ENCODE measurements around the gene APOBEC3A.

The APOBEC3A gene

DNA sequence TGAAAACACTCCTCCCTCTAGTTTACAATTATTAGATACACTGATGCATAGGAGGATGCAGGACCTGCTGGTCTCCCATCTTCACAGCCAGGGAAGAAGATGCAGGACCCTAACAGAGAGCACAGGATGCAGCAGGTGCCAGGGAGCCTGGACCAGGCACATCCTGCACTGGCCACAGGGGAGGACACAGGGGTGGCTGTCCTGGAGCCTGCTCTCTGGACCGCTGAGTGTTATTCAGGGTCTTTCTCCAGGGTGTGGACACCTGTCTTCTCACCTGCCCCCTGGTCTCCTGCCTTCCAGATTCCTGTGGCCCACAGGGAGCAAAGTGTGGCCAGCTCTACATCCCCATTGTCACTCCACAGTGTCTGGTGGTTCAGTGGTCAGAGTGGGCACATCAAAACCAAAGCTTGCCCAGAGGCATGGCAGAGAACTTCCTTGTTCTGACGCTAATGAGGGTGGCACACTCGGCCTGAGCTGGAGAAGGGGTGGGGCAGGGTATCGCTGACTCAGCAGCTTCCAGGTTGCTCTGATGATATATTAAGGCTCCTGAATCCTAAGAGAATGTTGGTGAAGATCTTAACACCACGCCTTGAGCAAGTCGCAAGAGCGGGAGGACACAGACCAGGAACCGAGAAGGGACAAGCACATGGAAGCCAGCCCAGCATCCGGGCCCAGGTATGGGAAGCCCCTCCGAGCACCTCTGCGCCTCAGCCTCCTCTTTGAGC lies at the start of gene APOBEC3A:
Gene APOBEC3A (plus strand): TSS at position 564 of the 725 bp plus-strand sequence. CDS start 83 bp downstream, at position 647.
- peak; percentile 85 for DNase-seq

DNA sequence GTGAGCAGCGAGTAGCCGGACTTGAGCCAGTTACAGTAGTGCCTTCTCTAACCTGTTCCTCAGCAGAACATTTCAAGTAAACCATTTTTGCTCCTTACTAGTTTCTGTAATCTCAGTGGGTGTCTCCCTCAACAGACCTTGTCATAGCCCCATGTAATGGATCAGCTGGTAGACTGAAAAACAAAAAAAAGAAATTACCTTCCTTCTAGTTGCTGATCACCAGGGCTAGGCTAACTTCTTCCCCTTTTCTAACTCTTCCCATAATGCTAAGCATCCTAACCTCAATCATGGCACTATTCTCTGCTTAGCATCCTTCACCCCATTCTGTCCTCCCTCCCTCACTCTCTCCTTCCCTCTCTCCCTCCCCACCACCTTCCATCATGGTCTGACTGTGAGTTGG lies 49.6 kb upstream of the APOBEC3A start:
- DNase-seq: no peak

DNA sequence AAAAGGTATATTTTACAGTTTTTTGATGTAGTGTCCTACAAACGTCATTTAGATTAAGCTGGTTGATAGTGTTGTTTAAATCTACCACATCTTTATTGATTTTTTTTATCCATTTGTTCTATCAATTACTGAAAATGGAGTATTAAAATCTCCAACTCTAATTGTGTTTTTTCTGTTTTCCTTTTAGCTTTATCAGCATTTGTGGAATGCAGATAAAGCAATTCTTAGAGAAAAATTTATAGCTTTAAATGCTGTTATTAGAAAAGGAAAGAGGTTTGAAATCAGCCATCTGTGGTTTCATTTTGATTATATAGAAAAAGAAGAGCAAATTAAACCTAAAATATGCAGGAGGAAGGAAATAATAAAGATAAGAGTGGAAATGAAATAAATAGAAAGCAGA lies 46.0 kb upstream of the APOBEC3A start:
- no peak for DNase-seq

DNA sequence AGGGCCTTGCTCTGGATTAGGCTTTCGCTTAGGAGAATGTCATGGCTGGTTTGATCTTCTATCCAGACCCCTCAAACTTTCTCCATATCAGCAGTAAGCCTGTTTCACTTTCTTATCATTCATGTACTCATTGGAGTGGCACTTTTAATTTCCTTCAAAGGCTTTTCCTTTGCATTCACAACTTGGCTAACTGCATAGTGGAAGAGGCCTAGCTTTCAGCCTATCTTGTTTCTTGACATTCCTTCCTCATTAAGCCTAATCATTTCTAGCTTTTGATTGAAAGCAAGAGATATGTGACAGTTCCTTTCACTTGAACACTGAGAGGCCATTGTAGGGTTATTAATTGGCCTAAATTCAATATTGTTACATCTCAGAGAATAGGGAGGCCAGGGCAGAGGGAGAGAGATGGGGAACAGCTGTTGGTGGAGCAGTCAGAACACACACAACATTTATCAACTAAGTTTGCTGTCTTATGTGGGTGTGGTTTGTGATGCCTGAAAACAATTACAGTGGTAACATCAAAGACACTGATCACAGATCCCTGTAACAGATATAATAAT lies 37.7 kb upstream of the APOBEC3A start:
- DNase-seq: no peak

DNA sequence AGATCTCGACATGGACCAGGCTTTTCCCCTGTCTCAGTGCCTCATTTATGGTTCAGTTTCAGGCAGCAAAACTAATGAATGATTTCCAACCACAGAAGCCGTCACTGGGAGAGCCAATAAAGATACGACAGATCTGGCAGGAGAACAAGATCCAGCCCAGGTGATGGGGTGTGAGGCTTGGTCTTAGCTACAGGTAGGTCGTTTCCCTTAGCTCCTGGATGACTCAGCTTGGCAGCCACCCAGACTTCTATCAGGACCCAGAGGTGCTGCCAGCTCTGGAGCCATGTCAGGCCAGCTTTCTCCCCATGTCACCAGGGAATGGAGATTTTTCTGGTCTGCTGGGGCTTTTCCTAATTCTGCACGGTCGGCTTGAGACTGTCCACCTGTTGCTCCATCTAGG lies 36.3 kb upstream of the APOBEC3A start:
- DNase-seq: no peak

DNA sequence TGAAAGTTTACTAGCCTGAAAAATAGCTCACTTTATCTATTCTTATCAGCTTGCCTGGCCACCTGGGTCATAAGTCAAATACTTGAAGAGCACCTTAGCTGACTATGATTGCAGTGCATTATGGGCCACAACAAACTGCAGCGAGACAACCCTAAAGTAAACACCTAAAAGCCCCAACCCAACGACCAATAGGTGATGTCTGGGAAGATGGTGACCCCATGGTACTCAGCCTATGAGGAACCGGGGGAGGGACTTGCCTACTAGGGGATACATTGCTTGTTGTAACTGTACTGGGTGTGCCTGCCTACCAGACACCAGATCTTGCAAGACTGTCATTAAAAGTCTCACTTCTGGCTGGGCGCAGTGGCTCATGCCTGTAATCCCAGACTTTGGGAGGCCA lies 35.6 kb upstream of the APOBEC3A start:
- DNase-seq: no peak

DNA sequence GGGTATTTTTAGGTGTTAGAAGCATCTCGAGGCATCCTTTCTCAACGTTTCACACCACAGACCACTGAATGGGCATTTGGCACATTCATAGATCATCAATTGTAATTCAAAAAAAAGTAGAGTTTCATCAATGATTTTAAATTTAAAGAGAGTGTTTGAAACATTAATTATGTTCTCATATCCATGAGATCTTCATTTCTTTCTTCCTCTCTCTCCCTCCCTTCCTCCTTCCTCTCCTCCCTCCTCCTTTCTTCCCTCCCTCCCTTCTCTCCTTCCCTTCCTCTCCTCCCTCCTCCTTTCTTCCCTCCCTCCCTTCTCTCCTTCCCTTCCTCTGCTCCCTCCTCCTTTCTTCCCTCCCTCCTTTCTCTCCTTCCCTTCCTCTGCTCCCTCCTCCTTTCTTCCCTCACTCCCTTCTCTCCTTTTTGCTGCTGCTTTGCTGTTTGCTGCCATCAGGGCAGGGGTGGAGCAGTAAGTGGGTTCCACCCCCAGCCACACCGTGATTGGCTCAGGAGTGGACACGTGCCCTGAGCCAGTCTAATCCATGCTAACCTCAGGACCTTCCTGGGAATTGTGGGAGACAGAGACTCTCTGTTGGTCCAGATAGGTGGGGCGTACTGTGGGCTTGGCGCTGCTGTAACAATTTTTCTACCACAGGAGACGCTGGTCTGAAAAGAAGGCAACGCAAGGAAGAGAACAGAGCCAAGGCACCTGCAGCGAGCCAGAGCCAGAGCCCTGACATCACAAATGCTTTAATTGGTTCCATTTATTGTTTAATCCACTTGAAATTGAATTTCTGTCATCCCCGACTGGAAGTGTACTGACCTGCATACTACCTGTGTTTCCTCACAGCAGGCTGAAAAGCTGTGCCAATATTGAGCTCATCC lies 33.7 kb upstream of the APOBEC3A start:
- no peak for DNase-seq

DNA sequence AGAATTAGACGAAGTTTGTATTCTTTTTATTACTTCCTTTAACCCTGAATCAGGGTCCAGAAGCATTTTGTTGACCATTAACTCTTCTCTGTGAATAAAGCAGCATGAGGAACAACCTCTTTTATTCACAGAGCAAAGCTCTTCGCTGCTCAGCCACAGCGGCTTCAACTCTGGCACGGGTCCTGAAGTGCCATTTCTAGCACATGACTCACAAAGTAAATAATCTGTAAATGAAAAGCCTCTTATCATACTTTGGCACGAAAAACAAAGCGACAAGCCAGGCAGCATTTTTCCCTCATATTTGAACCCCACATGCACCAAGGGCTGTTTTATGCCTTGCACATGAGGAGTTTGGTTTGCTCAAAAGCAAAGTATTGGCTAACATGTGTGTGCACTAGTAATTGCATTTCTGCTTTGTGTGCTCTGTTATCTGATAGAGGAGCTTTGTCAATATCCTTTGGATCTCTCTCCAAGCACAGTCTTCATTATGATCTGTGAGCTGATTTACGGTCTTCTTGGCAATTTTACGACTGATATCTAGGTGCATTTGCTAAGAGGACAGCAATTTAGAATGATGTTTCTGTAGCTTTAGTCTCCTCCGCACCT lies 33.0 kb upstream of the APOBEC3A start:
- no peak for DNase-seq

DNA sequence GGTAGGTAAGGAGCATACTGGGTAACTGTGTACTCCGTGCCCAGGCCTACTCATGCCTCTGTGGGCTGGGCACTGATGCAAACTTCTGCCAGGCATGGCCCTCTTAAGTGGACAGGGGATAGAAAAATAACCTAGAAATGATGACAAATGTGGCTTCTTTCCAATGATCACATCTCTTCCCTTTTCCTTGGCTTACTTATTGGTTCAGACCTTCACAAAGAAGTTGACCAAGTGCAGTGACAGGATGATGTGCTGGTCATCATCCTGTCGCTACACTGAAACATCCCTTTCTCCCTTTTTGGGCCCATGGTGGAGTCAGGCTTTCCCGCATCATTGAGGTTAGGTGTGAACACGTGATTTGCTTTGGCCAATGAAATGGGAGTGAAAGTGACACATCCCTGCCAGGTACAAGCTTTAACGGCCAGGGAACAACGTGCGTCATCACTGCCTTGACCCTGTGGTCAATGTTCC lies 31.8 kb upstream of the APOBEC3A start:
- peak; percentile 18 for DNase-seq

DNA sequence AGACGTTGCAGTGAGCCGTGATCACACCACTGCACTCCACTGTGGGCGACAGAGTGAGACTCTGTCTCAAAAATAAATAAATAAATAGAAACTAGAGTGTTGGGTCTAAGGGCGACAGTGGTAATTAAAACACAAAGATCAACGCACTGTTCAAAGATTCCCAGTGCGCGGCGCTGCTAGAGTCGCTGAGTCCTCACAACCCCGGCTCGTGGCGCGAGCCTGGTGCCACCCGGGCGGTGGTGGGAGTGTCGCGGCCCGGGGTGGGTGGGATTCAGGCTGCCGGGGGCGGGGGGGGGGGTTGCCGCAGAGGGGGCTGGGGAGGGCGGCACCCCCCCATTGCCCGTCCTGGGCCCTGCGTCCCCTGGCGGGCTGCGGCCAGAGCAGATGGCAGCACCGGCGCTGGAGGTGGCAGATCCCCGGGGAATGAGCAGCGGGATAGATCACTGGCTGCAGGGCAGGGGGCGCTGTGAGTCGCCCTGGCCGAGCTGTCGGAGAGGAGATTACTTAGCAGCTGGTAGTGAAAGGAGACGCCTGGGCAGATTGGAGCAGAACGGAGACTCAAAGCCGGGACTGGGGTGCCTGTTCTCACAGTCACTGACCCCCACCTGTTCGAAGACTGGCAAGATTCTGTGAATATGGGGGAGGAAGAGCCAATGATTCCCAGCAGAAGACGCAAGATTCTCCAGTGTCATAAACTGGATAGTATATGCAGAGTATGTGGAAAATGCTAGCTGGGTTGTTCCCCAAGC lies 30.2 kb upstream of the APOBEC3A start:
- peak; percentile 86 for DNase-seq

DNA sequence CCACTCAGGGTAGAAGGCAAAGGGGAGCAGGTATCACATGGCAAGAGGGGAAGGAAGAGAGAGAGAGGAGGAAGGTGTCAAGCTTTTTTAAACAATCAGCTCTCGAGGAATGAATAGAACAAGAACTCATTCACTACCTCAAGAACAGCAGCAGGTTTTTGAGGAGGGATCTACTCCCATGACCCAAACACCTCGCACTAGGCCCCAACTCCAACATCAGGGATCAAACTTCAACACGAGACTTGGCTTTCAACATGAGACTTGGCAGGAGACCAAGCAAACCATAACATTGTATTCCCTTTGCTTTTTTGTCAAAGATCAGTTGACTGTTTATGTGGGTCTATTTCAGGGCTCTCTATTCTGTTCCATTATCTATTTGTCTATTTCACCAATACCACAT lies 26.9 kb upstream of the APOBEC3A start:
- no peak for DNase-seq

DNA sequence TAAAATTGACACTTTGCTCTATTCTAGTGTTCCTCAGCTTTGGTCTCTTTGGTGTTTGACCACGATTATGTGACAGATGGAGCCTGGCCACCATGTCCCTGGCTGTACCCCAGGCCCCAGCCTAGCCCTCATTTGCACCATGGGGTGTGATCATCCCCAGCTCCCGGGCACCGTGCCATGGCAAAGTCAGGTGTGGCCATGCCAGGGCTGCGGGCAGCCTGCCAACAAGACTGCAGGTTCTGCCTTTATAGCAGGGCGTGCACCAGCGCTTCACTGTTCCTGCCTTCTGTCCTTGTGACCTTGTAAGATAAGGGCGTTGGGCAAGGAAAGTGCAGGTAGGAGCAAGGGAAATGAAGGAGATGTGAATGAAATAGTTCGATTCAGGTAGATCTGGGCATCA lies 22.4 kb upstream of the APOBEC3A start:
- no peak for DNase-seq

DNA sequence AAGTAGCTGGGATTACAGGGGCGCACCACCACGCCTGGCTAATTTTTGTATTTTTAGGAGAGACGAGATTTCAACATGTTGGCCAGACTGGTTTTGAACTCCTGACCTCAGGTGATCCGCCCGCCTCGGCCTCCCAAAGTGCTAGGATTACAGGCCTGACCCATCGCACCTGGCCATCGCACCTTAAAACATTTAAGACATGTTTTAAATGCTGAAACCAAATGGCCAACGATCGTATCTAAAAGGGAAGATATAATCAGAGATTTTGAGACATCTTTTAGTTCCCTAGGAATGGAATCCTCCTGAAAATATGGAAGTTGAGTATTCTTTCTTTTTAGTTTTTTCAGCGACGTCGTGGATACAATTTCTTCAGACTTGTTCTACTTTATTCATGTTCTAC lies 21.8 kb upstream of the APOBEC3A start:
- no peak for DNase-seq

DNA sequence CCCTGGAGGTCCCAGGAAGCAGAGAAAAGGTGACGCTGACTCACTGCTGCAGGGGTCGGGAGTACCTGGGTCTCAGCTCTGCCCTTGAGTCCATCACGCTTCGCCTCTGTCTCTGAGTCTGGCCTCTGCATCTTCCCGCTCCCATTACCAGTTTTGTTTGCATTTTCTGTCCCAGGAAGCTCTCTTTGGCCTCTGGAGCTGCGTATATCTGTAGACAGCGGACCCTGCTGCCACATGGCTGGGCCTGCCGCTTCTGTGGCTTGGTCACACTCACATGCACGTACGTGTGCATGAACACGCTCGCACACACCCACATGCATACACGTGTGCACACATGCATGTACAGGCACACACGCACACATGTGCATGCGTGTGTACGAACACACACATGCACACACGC lies 20.8 kb upstream of the APOBEC3A start:
- DNase-seq: no peak

DNA sequence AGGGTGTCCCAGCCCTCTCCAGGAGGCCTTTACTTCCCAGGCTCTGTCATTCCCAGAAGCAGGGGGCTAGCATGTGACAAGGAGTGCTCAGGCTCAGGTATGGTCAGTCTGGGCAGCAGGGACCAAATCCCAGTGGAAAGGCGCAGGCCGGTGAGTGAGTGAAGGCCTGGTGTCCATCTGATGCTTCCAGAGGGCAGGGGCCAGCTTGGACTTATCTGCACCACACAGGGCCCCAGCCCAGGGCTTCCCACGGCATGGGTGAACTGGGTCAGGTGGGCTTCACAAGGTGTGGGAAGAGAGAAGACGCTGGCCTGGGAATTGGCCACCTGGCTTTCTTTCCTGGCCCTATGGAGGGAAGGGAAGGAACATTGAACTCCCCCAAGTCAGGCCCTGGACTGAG lies 20.4 kb upstream of the APOBEC3A start:
- DNase-seq: no peak

DNA sequence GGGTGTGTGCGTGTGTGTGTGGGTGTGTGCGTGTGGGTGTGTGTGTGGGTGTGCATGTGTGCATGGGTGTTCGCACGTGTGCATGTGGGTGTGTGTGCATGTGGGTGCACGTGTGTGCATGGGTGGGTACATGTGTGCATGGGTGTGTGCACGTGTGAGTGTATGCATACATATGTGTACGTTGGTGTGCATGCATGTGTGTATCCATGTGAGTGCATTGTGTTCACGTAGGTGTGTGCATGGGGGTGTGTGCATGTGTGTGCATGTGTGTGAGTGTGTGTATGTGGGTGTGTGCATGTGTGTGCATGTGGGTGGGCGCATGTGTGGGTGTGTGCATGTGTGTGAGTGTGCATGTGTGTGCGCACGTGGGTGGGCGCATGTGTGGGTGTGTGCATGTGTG lies 19.9 kb upstream of the APOBEC3A start:
- DNase-seq: no peak

DNA sequence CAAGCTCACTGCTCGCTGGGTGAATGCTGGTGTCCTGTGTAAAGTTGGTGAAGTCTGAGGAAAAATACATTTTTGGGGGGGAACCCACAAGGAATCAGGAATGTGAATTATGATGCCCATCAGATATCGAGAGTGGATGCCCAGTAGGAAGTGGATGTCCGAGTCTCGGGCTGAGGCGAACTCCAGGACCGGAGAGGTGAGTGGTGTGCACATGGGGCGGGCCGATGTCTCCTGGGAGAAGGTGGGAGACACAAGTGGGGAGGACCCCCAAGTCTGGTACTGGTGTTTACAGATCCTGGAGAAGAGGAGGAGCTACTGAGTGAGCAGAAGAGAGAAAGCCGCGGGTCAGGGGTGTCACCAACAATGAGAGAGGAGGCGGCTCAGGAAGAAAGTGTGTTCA lies 19.2 kb upstream of the APOBEC3A start:
- no peak for DNase-seq

DNA sequence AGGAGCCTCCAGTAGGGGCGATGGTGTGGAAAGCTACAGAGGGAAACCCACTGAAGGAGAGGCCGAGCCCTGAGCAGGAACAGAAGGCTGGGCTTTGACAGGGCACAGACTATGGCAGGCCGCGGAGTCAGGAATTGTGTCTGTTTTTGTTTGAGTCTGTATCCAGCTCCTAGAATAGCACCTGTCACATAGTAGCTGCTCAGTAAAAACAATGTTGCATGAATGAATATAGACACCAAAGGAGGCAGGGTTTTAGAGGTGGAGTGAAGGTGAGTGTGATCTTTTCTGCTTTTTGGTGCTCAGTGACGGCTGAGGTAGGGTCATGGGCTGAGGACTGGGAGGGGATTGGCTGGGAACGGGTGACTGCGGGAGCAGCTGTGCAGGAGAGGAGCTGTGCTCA lies 18.5 kb upstream of the APOBEC3A start:
- DNase-seq: no peak

DNA sequence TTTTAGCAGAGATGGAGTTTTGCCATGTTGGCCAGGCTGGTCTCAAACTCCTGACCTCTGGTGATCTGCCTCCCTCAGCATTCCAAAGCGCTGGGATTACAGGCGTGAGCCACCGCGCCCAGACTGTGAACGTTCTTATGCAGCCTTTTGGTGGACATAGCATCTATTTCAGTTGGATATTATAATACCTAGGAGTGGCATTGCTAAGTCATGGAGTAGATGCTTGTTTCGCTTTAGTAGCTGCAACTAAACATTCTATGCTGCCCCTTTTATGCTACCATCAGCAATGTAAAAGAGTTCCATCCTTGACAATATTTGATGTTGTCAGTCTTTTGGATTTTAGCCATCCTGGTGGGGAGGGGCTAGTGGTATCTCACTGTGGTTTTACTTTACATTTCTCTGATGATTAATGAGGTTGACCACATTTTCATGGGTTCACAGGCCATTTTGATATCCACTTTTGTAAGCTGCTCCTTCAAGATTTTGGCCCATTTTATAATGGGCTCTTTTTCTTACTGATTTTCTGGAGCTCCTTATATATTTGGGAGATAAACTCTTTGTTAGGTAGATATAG lies 16.5 kb upstream of the APOBEC3A start:
- DNase-seq: peak; percentile 79

DNA sequence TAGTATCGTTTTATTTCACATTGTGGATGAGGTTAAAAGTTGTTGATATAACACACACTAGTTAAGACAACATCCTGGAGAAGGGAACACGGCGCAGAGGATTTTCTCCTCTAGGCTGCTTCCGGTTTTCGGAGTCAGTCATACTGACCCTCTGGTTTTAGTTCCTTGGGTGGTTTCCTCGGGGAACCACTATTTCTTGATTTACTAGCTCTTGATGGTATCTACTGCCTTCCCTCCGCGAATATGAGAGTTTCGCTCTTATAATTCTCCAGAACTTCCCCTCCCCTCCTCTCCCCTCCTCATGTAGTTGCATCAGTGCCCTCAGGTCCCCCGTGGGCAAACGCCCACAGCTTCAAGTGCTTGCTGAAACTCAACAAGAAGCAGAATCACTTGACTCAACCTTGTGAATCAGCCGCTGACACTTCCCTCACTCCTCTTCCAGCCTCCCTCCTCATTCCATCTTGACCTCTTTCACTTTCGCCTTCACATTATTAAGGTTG lies 15.9 kb upstream of the APOBEC3A start:
- peak; percentile 100 for DNase-seq

DNA sequence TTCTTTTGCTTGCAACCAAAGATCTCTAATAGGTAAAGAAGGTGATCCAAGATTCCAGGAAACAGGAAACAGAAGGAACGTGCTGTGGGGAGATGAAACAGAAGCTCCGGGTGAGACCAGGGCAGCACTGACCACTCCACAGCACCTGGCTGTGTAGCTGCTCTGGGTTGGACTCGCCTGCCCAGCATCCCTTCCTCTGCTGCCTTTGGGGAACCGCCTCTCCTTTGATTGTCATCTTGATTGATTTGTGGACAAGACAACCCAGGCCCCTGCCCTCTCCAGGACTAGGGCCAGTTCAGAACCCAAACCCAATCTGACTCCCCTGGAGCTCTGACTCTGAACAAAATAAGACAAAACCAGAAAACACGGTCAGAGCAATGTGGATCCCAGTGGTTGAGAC lies 14.7 kb upstream of the APOBEC3A start:
- DNase-seq: no peak

DNA sequence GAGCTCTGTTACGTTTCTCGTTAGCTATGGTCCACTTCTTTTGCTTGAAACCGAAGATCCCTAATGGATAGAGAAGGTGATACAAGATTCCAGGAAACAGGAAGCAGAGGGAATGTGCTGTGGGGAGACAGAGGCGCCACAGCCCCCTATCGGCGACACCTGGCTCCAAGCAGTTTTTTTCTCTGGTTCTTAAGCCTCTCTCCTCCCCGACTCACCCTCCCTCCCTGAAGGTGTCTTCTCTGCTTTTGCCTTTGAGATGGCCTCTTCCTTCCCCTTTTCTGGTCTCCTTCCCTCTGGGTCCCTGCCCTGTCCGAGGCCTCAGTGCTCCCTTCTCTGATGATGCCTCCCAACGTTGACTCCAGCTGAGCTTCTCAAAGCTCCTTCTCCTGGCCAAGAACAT lies 14.2 kb upstream of the APOBEC3A start:
- DNase-seq: peak; percentile 50

Data from inflammatory macrophage treated with lipopolysaccharide for 4 hours (primary cell).